ENCODE measurements around the gene GNAS.

- TF ChIP-seq CTCF (conservative IDR thresholded peaks at IDR 0.05; ENCODE audit: low read length) (no peak), EZH2phosphoT487 (IDR thresholded peaks at IDR 0.05; ENCODE audit: borderline replicate concordance, low read depth, low read length) (no peak)
Measured at GRCh38 chr20:58818586-58819285, 33.8 kb upstream of the GNAS start.

Measured in OCI-LY7 (cell line).